HCEC 1CT (cell line): ENCODE results near the gene RAVER2.
"Not testable (repeated sequence)": the region's sequence is repeated elsewhere in the genome, so short reads cannot be mapped to it uniquely, and the experiment has no call there.

ENCODE experiments used
- DNase-seq: peaks from one replicate; pipeline ENCODE4 v3.0.0-alpha.2; 2017

Gene RAVER2

GRCh38 chr1:64748222-64748621 is 3.3 kb downstream of the RAVER2 start:
- no peak for DNase-seq

- no peak for DNase-seq
Measured at GRCh38 chr1:64748706-64749105, 3.8 kb downstream of the RAVER2 start.

GRCh38 chr1:64750092-64750491 is 5.2 kb downstream of the RAVER2 start:
- DNase-seq: no peak

GRCh38 chr1:64750875-64751274 is 6.0 kb downstream of the RAVER2 start:
- no peak for DNase-seq

GRCh38 chr1:64754173-64754572 is 9.3 kb downstream of the RAVER2 start:
- DNase-seq: no peak

- DNase-seq: no peak
Measured at GRCh38 chr1:64755361-64755760, 10.5 kb downstream of the RAVER2 start.

GRCh38 chr1:64756770-64757169 is 11.9 kb downstream of the RAVER2 start:
- DNase-seq: no peak

GRCh38 chr1:64757213-64757612 is 12.3 kb downstream of the RAVER2 start:
- no peak for DNase-seq

GRCh38 chr1:64758233-64758632 is 13.4 kb downstream of the RAVER2 start:
- no peak for DNase-seq

GRCh38 chr1:64759968-64760367 is 15.1 kb downstream of the RAVER2 start:
- DNase-seq: no peak

GRCh38 chr1:64765012-64765411 is 20.1 kb downstream of the RAVER2 start:
- DNase-seq: no peak

GRCh38 chr1:64765826-64766225 is 21.0 kb downstream of the RAVER2 start:
- DNase-seq: no peak

GRCh38 chr1:64766429-64766828 is 21.6 kb downstream of the RAVER2 start:
- DNase-seq: peak; percentile 14

- DNase-seq: no peak
Measured at GRCh38 chr1:64769482-64769881, 24.6 kb downstream of the RAVER2 start.

- no peak for DNase-seq
Measured at GRCh38 chr1:64769971-64770370, 25.1 kb downstream of the RAVER2 start.

- not testable (repeated sequence) for DNase-seq
Measured at GRCh38 chr1:64773306-64773705, 28.4 kb downstream of the RAVER2 start.

GRCh38 chr1:64775113-64775512 is 30.2 kb downstream of the RAVER2 start:
- no peak for DNase-seq

- DNase-seq: not testable (repeated sequence)
Measured at GRCh38 chr1:64782044-64782443, 37.2 kb downstream of the RAVER2 start.

GRCh38 chr1:64782848-64783247 is 38.0 kb downstream of the RAVER2 start:
- DNase-seq: not testable (repeated sequence)

- no peak for DNase-seq
Measured at GRCh38 chr1:64790832-64791487, 46.1 kb downstream of the RAVER2 start.

- DNase-seq: no peak
Measured at GRCh38 chr1:64798872-64799271, 54.0 kb downstream of the RAVER2 start.

- DNase-seq: no peak
Measured at GRCh38 chr1:64801851-64802523, 57.1 kb downstream of the RAVER2 start.

- no peak for DNase-seq
Measured at GRCh38 chr1:64809309-64809708, 64.4 kb downstream of the RAVER2 start.

GRCh38 chr1:64810001-64810400 is 65.1 kb downstream of the RAVER2 start:
- DNase-seq: no peak

GRCh38 chr1:64811131-64811530 is 66.3 kb downstream of the RAVER2 start:
- no peak for DNase-seq
